ENCODE results near the gene RING1.
A peak's percentile ranks its signal among the peaks of the same experiment; 100 is the strongest.

RING1 gene

DNA sequence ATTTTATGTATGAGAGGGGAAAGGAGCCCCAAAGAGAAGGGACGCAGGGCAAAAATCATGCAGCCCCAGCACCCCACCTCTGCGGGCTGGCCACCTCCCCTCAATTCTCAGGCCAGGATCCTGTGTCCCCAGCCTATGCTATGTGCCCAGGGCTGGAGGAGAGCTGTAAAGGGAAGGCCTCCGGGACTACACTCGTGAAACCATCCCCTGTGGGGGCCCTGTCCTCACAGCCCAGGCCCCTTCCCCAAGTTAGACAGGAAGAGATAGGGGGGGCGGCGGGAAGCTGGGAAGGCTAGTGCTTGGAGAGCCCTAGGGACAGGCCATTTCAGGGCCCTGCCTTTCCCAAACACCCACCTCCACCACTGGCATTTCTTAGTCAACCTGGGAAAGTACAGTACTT is 14.7 kb upstream of the RING1 start:
- H3K4me3 ChIP-seq (ENCODE audit: insufficient read depth, low read depth, low read length, poor library complexity, severe bottlenecking): no peak overlapping the region
- DNase-seq: no peak
- peaks cover 16% of the 10 kb centered on the region for H3K27me3 ChIP-seq (replicated peaks; ENCODE audit: control insufficient read depth, insufficient read depth, low read length, poor library complexity, severe bottlenecking)
- no peaks in the 10 kb centered on the region for H3K9me3 ChIP-seq (ENCODE audit: control insufficient read depth, low read length)
- peaks cover 40% of the 10 kb centered on the region for H3K36me3 ChIP-seq (ENCODE audit: control insufficient read depth, insufficient read depth, low read length)
- H3K4me1 ChIP-seq (ENCODE audit: control insufficient read depth, insufficient read depth, low read length, poor library complexity, severe bottlenecking): peaks cover 14% of the 10 kb centered on the region
- H3K27ac ChIP-seq (ENCODE audit: insufficient read depth, low read length, poor library complexity, severe bottlenecking): no peak overlapping the region

DNA sequence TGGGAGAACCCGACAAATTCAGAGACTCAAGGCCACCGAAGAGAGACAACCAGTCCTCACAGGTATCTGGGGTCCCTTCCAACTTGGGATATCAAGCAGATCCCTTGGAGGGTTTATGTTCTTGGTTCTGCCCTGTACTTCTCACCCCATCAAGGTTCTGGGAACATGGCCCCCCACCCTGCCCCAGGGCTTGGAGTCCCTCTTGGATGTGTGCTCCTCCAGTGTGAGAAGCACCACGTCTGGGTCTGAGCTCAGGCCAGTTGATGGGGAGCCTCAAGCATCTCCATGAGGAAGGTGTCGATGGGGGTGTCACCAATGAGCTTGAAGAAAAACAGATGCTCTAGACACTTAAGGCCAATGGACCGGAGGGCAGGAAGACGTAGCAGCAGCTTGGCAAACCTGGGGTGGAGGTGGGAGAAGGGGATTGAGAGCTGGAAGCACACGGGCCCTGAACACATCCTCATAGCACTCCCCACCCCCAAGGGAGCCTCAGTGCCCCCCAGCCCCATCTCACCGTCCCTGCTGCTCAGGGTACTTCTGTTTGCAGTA is 13.8 kb upstream of the RING1 start:
- no peaks in the 10 kb centered on the region for H3K9me3 ChIP-seq (ENCODE audit: control insufficient read depth, low read length)
- H3K27me3 ChIP-seq (replicated peaks; ENCODE audit: control insufficient read depth, insufficient read depth, low read length, poor library complexity, severe bottlenecking): peaks cover 13% of the 10 kb centered on the region
- no peak for DNase-seq
- no peak overlapping the region for H3K4me3 ChIP-seq (ENCODE audit: insufficient read depth, low read depth, low read length, poor library complexity, severe bottlenecking)
- H3K36me3 ChIP-seq (ENCODE audit: control insufficient read depth, insufficient read depth, low read length): peaks cover 40% of the 10 kb centered on the region
- H3K4me1 ChIP-seq (ENCODE audit: control insufficient read depth, insufficient read depth, low read length, poor library complexity, severe bottlenecking): peaks cover 18% of the 10 kb centered on the region
- H3K27ac ChIP-seq (ENCODE audit: insufficient read depth, low read length, poor library complexity, severe bottlenecking): no peak overlapping the region

DNA sequence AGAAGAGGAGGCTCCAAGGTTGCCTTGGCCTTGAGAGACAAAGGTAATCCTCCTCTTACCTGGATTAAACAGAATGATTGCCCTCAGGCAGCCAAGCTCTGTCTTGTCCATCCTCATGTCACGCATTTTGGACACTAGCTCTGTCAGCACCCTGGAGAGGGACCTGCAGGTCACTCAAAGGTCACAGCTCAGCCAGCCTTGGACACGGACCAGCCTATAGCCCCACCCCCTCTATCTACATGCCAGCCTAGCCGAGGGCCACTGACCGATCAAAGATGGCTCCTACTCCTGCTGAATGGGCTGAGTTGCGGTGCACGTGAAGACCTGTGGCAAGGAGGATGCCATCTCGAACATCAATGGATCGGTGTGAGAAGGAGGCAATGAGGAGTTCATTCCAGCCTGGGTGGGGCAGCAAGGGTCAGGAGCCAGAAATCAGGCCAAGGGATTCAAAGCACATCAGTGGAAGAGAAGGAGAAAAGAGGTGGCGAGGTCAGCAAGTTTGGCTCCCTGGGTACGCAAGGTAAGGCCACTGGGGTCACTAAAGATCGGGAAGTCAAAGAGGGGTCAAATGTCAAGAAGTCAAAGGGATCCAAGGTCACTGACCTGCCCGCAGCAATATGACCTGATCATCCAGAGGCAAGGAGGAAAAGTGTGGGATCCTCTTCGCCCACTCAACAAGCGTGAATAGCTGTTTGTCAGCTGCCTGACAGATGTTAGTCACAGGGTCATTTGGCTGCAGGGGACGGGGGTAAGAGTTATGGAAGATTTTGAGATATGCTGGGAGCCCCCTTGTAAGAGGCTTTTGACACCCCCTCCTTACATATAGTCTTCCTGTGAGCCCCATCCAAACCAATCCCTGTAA is 12.8 kb upstream of the RING1 start:
- Histone ChIP-seq H3K27ac (ENCODE audit: insufficient read depth, low read length, poor library complexity, severe bottlenecking) (no peak overlapping the region), H3K27me3 (replicated peaks; ENCODE audit: control insufficient read depth, insufficient read depth, low read length, poor library complexity, severe bottlenecking) (peaks cover 13% of the 10 kb centered on the region), H3K36me3 (ENCODE audit: control insufficient read depth, insufficient read depth, low read length) (peaks cover 40% of the 10 kb centered on the region), H3K4me3 (ENCODE audit: insufficient read depth, low read depth, low read length, poor library complexity, severe bottlenecking) (no peak overlapping the region), H3K4me1 (ENCODE audit: control insufficient read depth, insufficient read depth, low read length, poor library complexity, severe bottlenecking) (peaks cover 23% of the 10 kb centered on the region), H3K9me3 (ENCODE audit: control insufficient read depth, low read length) (no peaks in the 10 kb centered on the region)
- DNase-seq: no peak

DNA sequence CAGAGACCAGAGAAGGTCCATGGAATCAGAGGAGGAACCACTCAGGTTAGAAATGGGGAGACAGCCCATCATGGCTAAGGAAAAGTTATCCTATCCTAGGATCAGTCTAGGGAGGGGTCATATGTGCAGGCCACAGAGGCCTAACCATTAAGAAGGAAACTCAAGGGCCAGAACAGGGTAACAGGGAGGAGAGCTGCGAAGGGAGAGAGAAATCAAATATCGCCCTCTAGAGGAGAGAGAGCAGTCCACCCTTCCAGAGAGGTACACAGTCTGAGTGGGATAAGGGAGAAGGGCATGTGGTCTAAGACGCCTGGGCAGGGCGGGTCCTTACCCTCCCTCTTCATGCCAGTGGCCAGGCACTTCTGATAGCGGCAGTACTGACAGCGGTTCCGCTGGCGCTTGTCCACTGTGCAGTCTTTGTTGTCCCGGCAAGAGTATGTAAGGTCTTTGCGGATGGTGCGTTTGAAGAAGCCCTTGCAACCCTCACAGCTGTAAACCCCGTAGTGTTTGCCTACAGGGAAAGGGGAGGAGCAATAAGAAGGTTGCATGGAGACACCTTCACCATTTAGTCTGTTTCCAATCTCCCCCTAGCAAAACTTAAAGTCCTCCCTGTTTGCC is 10.8 kb upstream of the RING1 start:
- DNase-seq: no peak
- peak overlapping the region; percentile 12 for H3K27ac ChIP-seq (ENCODE audit: insufficient read depth, low read length, poor library complexity, severe bottlenecking)
- no peaks in the 10 kb centered on the region for H3K9me3 ChIP-seq (ENCODE audit: control insufficient read depth, low read length)
- H3K4me3 ChIP-seq (ENCODE audit: insufficient read depth, low read depth, low read length, poor library complexity, severe bottlenecking): no peak overlapping the region
- peaks cover 40% of the 10 kb centered on the region for H3K36me3 ChIP-seq (ENCODE audit: control insufficient read depth, insufficient read depth, low read length)
- no peaks in the 10 kb centered on the region for H3K27me3 ChIP-seq (replicated peaks; ENCODE audit: control insufficient read depth, insufficient read depth, low read length, poor library complexity, severe bottlenecking)
- H3K4me1 ChIP-seq (ENCODE audit: control insufficient read depth, insufficient read depth, low read length, poor library complexity, severe bottlenecking): peaks cover 25% of the 10 kb centered on the region

DNA sequence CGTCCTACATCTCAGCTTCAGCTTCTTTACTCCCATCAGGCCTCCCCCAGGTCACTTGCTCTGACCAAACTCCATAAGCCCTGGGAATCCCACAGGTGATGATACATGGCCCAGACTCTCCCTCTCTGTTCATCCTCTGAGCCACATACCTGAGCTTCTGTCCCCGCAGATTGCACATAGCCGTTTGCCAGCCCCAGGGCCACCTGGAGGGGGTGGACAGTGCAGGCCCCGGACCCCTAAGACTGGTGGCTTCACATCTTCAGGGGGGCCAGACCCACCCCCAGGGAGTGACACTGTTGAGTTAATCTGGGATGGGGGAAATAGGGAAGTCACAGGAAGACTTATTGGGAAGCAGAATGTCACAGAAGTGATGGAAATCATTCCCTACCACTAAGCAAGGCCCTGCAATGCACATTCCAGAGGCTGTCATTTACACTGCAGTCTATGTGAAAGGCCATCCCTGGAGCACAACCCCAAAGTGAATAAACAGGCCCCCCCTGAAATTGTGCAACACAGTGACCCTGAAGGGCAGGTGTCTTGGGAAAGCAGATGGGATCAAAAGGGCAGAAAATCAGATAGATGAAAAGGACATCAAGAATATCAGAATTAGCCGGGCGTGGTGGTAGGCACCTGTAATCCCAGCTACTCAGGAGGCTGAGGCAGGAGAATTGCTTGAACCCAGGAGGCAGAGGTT is 10.0 kb upstream of the RING1 start:
- no peaks in the 10 kb centered on the region for H3K27me3 ChIP-seq (replicated peaks; ENCODE audit: control insufficient read depth, insufficient read depth, low read length, poor library complexity, severe bottlenecking)
- H3K4me3 ChIP-seq (ENCODE audit: insufficient read depth, low read depth, low read length, poor library complexity, severe bottlenecking): no peak overlapping the region
- DNase-seq: no peak
- no peaks in the 10 kb centered on the region for H3K9me3 ChIP-seq (ENCODE audit: control insufficient read depth, low read length)
- peaks cover 19% of the 10 kb centered on the region for H3K4me1 ChIP-seq (ENCODE audit: control insufficient read depth, insufficient read depth, low read length, poor library complexity, severe bottlenecking)
- H3K36me3 ChIP-seq (ENCODE audit: control insufficient read depth, insufficient read depth, low read length): peaks cover 47% of the 10 kb centered on the region
- H3K27ac ChIP-seq (ENCODE audit: insufficient read depth, low read length, poor library complexity, severe bottlenecking): no peak overlapping the region

DNA sequence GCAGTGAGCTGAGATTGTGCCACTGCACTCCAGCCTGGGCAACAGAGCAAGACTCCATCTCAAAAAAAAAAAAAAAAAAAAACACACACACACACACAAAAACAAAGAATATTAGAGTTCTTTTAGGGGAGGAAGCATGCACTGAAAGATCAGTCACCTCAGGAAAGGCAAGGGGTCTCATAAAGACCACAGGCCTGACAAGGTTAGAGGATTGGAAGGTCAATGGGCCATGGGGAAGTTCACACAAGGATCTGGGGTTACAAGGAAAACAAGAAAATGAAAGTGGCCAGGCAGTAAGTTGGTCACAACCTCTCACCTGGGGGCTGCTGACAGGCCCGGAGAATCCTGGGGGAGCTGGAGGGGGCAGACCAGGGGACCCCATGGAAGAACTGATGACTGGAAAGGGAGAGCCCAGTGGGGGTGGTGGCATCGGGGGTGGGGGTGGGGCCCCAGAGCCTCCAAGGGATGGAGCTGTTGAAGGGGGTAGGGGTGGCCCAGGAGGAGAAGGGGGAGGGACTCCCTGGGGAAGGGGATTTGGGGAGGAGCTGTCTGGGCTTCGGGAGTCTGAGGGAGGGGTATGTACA is 9.4 kb upstream of the RING1 start:
- H3K27ac ChIP-seq (ENCODE audit: insufficient read depth, low read length, poor library complexity, severe bottlenecking): peak overlapping the region; percentile 97

DNA sequence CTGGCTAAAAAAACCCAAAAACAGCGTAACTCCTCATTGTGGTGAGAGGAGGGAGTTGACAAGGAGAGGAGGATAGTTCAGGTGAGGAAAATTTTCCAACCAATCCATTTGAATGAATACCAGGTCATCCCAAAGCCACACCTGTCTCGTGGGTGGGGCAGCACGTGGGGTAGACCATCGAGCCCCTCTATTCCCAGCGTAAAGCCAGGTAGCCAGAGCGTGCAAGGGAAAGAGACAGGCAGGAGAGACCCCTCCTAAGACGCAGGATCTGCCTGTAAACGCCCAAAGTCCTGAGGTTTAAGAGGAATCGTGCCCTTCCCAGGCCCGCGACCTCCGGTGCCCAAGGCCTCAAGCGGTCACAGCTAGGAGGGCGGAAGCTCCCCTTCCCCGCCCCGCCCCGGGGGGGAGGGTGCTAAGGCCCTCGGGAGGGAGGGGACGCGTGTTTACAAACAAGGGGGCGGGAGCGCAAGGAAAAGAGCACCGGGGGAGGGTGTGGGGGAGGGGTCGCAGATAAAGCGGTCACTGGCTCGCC is 8.5 kb upstream of the RING1 start:
- Histone ChIP-seq H3K27ac (ENCODE audit: insufficient read depth, low read length, poor library complexity, severe bottlenecking) (peak overlapping the region; percentile 97), H3K4me1 (ENCODE audit: control insufficient read depth, insufficient read depth, low read length, poor library complexity, severe bottlenecking) (peaks cover 24% of the 10 kb centered on the region)
- DNase-seq: no peak

More for the DNA sequence above, 9.4 kb upstream of the RING1 start:
- no peak overlapping the region for H3K4me3 ChIP-seq (ENCODE audit: insufficient read depth, low read depth, low read length, poor library complexity, severe bottlenecking)
- H3K27me3 ChIP-seq (replicated peaks; ENCODE audit: control insufficient read depth, insufficient read depth, low read length, poor library complexity, severe bottlenecking): no peaks in the 10 kb centered on the region
- H3K9me3 ChIP-seq (ENCODE audit: control insufficient read depth, low read length): no peaks in the 10 kb centered on the region
- peaks cover 51% of the 10 kb centered on the region for H3K36me3 ChIP-seq (ENCODE audit: control insufficient read depth, insufficient read depth, low read length)
- H3K4me1 ChIP-seq (ENCODE audit: control insufficient read depth, insufficient read depth, low read length, poor library complexity, severe bottlenecking): peaks cover 18% of the 10 kb centered on the region
- no peak for DNase-seq

DNA sequence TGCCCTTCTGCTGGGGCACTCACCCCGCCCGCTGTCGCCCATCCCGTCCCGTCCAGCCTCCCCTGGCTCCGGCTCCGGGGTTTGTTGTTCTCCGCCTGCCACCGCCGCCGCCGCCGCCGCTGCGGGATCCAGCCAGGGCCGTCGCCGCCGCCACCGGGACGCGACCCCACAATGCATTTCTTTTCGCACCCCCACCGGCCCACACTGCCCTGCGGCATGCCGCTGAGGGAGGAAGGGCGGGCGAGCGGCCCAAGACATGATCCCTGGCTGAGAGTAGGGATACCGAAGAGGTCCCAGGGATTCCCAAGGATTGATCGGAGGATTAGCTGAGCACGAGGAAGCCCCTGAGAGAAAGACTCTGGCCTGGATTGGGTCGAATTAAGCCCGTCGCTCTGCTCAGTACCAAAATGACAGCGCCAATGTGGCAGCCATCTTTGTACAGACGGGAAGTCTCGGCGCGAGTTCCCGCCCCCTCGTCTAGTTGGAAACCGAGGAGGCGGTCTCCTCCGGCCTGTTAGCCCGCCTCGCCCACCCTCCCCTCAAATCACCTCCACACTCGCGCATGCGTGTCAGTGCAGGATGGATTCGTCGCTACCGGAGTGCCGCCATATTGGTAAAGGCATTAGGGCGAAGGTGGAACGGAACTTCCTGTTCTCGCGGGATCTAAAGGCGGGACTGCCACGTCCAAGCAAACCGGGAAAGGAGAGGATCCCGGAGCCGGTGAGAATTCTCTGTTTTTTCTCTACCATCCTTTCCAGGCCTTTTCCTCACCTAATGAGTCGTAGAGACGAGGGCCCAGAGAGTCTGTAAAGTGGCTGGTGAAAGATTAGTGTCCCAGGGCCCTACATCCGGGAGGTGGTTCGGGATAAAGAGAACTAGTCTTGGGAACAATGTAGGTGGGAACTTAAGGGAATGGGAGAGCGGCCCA is 7.8 kb upstream of the RING1 start, which contains the start of the genes RXRB and SLC39A7:
Gene RXRB, minus strand, starts transcription at position 447 of the 928 bp plus-strand sequence. Its CDS starts 189 bp downstream, at position 258.
Gene SLC39A7, plus strand, starts transcription at position 649 of the 928 bp plus-strand sequence. CDS start 379 bp downstream, outside the sequence.
- Histone ChIP-seq H3K36me3 (ENCODE audit: control insufficient read depth, insufficient read depth, low read length) (peaks cover 36% of the 10 kb centered on the region), H3K4me3 (ENCODE audit: insufficient read depth, low read depth, low read length, poor library complexity, severe bottlenecking) (peak within 1 kb of the TSS; percentile 90), H3K27me3 (replicated peaks; ENCODE audit: control insufficient read depth, insufficient read depth, low read length, poor library complexity, severe bottlenecking) (no peaks in the 10 kb centered on the region), H3K27ac (ENCODE audit: insufficient read depth, low read length, poor library complexity, severe bottlenecking) (peak within 1 kb of the TSS; percentile 97), H3K9me3 (ENCODE audit: control insufficient read depth, low read length) (no peaks in the 10 kb centered on the region), H3K4me1 (ENCODE audit: control insufficient read depth, insufficient read depth, low read length, poor library complexity, severe bottlenecking) (peaks cover 31% of the 10 kb centered on the region)
- DNase-seq: peak; percentile 98 to 100 (median 99)

More for the DNA sequence above, 8.5 kb upstream of the RING1 start:
- peaks cover 43% of the 10 kb centered on the region for H3K36me3 ChIP-seq (ENCODE audit: control insufficient read depth, insufficient read depth, low read length)
- H3K27me3 ChIP-seq (replicated peaks; ENCODE audit: control insufficient read depth, insufficient read depth, low read length, poor library complexity, severe bottlenecking): no peaks in the 10 kb centered on the region
- H3K9me3 ChIP-seq (ENCODE audit: control insufficient read depth, low read length): no peaks in the 10 kb centered on the region
- peak overlapping the region; percentile 90 for H3K4me3 ChIP-seq (ENCODE audit: insufficient read depth, low read depth, low read length, poor library complexity, severe bottlenecking)

Measured in effector memory CD4-positive, alpha-beta T cell (primary cell).